Measurements from ENCODE around the gene CFAP298.
A peak's percentile ranks its signal among the peaks of the same experiment; 100 is the strongest.
"Not testable (repeated sequence)": the region's sequence is repeated elsewhere in the genome, so short reads cannot be mapped to it uniquely, and the experiment has no call there.

Gene CFAP298

GRCh38 chr21:32612075-32612998 lies at the start of gene CFAP298:
Gene CFAP298, minus strand, starts transcription at chr21:32612377. Its CDS starts 134 bp downstream, at chr21:32612243.
- no peak for TF ChIP-seq CTCF (conservative IDR thresholded peaks at IDR 0.05; ENCODE audit: low read length)
- DNase-seq (ENCODE audit: low read depth): peak; percentile 96
- H3K4me3 ChIP-seq (ENCODE audit: low read length): peak within 1 kb of the TSS; percentile 89

- not testable (repeated sequence) for DNase-seq (ENCODE audit: low read depth); H3K4me3 ChIP-seq (ENCODE audit: low read length)
These were observed 49.0 kb upstream of the CFAP298 start for GRCh38 chr21:32661026-32661782.

- TF ChIP-seq CTCF (conservative IDR thresholded peaks at IDR 0.05; ENCODE audit: low read length): no peak
- H3K4me3 ChIP-seq (ENCODE audit: low read length): no peak overlapping the region
These were observed 46.3 kb upstream of the CFAP298 start for GRCh38 chr21:32658524-32658923.

GRCh38 chr21:32653326-32653901 lies 41.2 kb upstream of the CFAP298 start:
- H3K4me3 ChIP-seq (ENCODE audit: low read length): no peak overlapping the region
- TF ChIP-seq CTCF (conservative IDR thresholded peaks at IDR 0.05; ENCODE audit: low read length): peak; percentile 54
- peak; percentile 5 for DNase-seq (ENCODE audit: low read depth)

More at GRCh38 chr21:32658524-32658923, 46.3 kb upstream of the CFAP298 start:
- DNase-seq (ENCODE audit: low read depth): no peak

- DNase-seq (ENCODE audit: low read depth): no peak
- no peak overlapping the region for H3K4me3 ChIP-seq (ENCODE audit: low read length)
- TF ChIP-seq CTCF (conservative IDR thresholded peaks at IDR 0.05; ENCODE audit: low read length): no peak
These were observed 36.0 kb upstream of the CFAP298 start for GRCh38 chr21:32648165-32648564.

- no peak overlapping the region for H3K4me3 ChIP-seq (ENCODE audit: low read length)
- no peak for TF ChIP-seq CTCF (conservative IDR thresholded peaks at IDR 0.05; ENCODE audit: low read length)
- no peak for DNase-seq (ENCODE audit: low read depth)
These were observed 33.3 kb upstream of the CFAP298 start for GRCh38 chr21:32645261-32646182.

Data from AG10803 (cell line).